ENCODE data around the gene INPP4A.
"Not testable (repeated sequence)": the region's sequence is repeated elsewhere in the genome, so short reads cannot be mapped to it uniquely, and the experiment has no call there.

INPP4A gene

DNA sequence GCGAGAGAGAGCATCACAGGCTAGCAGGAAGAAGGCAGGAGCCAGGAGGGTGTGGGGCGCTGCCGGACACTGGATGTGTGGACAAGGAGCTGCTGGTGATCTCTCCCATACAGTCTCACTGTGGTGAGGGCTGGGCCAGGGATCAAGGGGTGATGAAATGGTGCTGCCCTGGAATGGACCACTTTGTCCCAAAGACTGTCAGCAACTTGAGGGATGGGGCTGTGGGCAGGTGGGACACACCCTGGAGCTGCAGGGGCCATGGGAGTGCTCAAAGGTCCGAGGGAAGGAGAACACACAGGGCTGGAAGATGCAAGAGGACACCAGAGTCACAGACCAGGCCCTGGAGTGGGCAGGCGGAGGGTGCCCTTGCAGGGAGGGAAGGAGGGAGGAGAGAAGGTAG lies 125.7 kb downstream of the INPP4A start:
- no peak for DNase-seq

DNA sequence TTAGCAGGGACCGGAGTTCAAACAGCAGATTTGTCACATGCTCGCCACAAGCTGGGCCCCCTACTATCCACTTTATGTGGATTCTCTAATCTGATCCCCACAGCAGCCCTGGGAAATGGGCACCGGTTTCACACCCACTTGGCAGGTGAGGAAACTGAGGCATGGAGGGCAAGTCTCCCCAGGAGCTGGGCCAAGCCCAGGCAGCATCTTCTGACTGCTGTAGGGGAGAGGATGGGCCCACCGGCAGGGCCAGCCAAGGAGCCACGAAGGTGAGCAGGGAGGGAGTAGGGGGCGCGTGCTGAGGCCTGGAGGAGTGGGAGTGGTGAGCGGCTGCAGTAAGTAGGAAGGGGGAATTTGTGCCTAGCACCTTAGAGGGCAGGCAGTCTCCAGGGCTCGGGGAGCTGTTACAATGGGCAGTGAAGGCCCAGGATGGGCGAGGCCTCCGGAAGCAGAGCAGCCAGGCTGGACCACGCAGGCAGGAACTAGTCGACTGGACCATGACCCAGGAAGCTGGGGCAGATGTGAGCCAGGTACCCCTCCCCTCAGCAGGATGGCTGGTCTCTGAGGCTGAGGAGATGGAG lies 126.6 kb downstream of the INPP4A start:
- DNase-seq: no peak

DNA sequence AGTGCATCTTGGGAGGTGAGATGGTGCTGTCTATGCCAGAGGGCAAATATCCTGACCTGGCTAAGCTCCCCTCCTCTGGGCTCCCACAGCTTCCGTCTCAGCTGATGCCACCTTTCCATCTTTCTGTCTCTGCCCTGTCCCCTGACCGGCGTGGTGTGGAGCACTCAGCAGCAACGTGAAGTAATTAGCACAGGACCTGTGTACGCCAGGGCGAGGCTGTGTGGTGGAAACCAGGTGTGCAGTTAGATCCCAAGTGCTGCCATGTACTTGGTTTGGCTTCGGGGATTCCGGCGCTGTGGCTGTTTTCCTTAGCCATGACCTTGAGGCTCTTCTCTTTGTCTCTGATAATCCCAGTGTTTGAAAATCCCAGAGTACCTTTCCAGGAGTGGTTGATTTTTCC lies 127.1 kb downstream of the INPP4A start:
- no peak for DNase-seq

DNA sequence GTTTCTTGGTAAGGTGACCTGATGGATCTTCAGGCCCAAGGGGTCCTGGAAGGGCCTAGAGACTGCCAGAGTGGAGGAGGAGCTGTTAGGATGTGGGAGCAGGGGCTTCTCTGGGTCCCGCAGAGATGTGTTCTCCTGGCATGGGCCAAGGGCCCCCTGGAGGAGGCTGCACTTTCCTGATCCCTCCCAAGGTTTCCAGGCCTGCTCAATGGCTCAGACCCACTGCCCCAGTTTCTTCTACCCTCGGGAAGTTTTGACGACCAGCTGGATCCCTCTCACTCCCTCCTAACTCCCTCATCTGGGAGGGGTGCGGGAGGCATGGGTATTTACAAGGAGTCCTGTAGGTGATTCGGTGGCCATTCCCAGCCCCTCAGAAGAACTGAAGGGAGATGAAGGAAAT lies 127.6 kb downstream of the INPP4A start:
- no peak for DNase-seq

DNA sequence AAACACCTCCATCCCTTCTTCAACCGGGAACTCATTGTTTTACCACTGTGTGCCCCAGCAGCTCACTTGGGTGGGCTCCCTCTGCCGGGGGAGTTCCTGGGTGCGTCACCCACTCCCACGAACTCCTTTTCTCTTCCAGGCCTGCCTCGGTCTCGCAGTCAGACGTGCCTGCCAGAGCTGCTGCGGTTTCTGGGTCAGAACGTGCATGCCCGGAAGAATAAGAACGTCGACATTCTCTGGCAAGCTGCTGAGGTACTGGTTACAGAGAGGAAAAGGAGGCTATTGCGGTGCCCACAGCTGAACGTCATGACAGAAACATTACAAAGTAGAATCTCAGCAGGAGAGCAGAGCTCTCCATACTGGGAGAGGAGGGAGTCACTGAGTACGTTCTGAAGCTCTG lies 128.0 kb downstream of the INPP4A start:
- no peak for DNase-seq

DNA sequence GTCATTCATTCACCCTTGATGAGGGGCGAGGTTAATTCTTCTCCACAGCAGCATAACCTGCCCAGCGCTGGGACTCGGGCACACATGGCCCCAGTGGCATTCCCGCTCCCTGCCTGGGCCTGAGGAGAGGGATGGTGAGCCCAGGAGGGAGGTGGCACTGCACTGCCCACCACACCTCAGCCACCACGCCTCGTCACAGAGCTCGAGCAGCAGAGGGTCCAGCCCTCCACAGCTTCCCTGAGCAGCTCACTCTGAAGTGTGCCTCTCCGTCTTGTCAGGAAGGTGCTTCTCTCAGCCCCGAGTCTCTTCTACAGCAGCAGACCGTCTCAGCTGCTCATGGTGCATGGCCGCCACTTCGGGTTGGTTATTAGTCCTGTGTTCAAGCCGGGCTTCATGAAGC lies 128.8 kb downstream of the INPP4A start:
- no peak for DNase-seq

DNA sequence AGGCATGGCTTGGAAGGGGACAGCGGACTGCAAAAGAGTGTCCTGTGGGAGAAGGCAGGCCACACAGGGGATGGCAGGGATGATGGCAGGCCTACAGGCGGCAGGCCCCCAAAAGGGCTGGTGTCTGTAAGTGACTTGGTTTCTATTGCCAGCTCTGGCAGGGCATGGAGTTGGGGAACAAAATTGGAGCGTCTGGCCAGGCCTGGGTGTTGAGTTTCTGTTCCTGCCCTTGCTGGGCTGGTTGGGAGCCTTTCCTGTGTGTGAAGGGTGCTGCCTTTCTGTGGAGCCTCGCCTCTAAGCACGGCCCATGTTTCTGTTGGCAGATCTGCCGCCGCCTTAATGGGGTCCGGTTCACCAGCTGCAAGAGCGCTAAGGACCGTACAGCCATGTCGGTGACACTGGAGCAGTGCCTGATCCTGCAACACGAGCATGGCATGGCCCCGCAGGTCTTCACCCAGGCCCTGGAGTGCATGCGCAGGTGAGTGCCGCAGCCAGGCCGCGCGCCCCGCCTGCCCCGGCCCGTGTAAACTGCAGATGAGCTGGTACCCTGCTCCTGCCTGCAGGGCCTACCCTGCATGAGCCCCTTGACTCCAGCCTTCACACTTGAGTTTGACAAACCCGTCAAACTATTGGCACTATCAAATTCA lies 132.1 kb downstream of the INPP4A start:
- DNase-seq: no peak

DNA sequence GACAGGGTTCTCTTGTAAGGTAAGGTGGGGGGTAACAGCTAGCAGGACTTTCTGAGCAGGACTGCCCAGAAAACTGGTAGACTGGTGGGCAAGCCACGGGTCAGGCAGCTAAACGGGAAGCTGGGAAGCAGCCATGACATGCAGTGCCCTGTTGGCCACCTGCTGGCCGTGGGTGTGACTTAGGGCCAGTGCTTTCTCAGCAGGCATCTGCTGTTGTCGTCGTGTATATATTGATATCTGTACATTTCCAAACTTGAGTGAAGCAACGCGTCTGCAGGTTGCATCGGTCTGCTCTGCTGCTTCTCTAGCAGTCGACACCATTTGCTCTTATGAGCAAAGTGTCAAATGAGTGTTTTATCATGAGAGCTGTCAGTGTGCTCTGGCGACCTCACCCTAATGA lies 132.7 kb downstream of the INPP4A start:
- DNase-seq: no peak

DNA sequence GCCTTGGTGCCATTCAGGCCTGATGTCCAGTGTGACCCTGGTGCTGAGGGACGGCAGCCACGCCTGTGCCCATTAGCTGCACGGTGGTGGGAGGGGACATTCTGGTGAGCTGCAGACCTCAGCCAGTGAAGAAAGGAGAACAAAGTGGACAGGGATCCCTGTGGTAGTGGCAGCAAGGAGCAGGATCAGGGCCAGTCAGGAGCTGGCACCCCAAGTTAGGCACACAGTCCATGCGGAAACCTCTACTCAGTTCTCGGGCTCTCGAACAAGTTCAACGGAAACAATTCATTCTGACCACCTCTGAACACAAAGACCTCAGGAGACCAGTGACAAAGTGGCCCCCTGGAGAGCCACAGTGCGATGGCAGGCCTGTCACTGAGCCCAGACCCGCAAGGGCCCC lies 133.6 kb downstream of the INPP4A start:
- no peak for DNase-seq

DNA sequence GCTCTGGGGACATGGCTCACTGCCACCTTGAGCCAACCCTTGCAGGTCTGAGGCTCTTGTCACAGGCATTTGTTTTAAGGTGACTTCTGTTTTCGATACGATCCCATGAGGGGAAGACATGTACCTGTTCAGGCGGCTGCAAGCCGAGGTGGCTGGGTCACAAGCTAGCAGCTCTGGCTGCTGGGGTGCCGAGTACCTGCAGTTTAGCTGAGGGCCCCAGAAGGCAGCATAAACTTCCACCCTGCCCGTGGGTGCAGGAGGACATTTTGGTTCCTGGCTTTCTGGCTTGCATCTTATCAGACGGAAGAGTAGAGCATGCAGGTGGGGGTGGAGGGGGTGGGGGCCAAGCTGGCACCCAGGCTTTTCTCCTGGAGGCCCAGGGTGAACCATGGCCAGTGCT lies 135.3 kb downstream of the INPP4A start:
- no peak for DNase-seq

DNA sequence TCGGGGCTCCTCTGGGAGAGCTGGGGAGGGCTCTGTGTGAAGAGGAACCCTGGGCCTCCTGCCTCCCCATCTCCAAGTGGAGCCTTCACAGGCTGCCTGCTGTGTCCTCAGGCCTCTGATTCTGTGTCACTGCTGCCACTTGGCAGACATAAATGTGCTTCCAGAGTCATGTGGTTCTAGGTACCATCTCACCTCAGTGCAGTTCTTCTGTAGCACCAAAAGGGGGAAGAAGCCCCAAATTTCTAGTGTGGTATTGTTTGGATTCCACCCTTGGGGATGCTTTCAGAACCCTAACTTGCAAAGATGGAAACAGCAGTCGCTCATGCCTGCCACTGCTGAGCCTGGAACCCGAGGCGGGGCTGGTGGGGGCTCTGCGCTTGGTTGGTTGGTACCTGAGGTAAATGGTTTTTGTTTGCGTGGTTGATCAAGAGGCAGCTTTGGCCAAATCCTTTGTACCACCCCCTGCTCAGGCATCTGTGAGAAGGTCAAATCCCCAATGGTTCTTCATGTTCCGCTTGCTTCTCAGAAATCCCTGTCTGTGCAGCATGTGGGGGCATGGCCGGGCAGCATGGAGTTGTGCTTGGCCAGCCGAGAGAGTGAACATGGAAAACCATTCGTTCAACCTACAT lies 136.1 kb downstream of the INPP4A start:
- no peak for DNase-seq

DNA sequence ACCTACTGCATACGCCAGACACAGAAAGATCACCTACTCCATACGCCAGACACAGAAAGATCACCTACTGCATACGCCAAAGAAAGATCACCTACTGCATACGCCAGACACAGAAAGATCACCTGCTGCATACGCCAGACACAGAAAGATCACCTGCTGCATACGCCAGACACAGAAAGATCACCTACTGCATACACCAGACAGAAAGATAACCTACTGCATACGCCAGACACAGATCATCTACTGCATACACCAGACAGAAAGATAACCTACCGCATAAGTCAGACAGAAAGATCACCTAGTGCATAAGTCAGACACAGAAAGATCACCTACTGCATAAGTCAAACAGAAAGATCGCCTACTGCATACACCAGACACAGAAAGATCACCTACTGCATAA lies 137.9 kb downstream of the INPP4A start:
- no peak for DNase-seq

DNA sequence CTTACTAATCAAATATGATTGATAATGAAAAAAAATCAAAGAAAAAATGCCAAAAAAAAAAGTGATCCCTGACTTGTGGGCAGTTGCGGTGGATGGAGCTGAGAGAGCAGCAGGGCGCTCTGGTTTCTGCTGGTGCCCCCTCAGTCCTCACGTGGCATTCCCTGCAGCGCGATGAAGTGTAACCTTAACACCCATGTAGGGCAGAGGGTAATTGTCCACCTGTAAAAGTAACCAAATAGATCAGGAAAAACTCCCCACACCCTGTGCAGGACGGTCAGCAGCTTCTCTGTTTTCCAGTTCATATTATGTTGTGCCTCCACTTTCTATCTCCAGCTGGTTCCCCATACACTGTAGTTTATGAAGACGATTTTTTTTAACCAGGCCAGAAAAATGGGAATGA lies 138.6 kb downstream of the INPP4A start:
- no peak for DNase-seq

DNA sequence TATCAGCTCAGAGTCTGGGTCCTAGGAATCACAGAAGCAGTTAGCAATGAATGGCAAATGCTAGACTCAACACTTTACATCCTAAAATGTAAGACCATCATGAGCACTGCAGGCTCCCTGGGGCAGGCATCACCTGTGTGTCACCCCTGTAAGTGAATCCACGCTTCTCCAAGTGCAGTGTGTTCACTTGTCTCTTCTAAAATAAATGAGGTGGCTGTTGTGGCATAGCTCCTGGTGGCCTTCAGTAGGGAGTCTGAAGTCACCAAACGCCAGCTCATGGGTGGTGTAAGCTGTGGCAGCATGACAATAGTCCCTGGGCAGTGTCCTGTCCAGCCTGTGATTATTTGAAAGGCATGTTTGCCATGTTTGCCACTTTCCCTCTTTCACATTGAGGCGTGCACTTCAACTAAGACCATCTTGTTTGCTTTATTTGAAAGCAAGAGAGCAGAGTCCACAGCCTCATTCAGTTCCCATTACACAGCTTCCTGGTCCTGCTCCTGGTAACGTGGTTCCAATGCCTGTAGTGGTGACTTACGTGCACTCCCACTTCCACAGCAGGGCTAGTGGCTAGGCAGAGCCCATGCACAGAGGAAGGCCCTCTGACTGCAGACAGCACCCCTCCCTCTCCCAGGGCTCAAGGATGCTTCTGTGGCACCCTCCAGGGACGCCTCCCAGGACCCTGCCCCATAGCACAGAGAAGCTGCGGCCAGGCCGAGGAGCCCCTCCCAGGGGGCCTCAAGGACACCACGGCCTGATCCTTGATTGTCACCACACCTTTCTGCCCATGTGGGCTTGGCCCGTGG lies 139.4 kb downstream of the INPP4A start:
- DNase-seq: no peak

DNA sequence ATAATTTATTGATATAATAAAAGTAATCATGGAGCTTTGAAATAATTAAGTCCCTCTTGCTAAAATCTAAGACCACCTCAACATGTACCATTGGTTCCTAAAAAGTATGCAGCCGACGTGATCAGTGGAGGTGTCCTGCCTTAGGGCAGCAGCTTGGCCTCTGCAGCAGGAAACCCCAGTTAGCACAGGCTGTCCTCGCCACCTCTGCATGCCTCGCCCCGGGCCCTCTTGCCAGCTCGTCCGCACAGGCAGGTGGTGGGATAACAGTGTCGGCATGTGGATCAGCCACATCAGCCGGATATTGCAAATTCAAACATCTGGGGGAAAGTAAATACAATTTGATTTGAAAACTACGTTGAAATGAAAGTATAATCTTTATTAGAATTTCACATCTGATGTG lies 140.7 kb downstream of the INPP4A start:
- DNase-seq: no peak

DNA sequence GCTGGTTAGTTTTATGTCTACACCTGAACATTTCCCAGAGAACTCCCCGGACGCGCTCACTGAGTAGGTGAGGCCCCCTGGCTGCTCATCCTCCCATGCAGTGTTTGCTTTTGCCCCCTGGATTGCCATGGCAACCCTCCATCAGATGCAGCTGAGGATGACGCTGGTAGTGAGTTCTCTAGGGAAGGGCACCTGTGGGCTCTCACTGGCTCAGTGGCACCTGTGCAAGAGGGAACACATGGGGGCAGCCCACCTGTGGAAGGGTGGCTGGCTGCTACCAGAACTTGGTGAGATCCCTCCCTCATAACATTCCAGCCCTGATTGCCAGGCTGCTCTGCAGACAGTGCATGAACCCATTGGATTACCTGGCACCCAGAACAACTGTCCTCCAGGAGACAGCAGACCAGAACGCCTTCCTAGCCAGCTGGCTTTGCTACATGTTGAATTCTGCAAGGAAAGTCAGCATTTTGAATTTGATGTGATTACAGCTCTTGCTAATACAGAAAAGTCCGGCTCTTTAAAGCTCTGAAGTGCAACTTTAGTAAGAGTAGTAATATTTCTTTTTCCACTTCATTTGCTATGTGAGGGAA lies 142.0 kb downstream of the INPP4A start:
- no peak for DNase-seq

DNA sequence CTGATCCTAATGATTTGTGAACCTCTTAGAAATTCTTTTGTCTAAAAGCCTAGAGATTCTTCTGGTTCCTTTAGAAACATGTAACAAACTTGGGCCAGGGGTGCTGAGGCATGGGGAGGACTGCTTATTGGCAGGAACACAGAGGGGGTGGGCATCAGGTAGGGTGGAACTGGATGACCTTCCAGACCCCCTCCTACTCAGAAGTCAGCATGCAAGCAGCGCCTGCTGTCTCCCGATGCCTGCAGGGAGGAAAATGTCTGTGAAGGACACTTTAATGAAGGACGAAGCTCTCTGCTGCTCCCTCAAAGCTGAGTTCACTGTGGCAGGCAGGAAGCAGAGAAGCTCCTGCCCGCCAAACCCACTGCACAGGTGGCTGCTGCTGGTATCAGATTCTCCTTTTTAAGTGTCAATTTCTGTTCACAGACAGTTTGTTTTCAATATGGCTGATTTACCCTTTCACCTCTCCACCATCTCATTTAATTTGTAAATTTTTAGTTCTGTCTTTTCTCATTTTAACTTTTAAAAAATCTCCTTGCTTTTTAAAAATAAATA lies 144.3 kb downstream of the INPP4A start:
- DNase-seq: no peak

DNA sequence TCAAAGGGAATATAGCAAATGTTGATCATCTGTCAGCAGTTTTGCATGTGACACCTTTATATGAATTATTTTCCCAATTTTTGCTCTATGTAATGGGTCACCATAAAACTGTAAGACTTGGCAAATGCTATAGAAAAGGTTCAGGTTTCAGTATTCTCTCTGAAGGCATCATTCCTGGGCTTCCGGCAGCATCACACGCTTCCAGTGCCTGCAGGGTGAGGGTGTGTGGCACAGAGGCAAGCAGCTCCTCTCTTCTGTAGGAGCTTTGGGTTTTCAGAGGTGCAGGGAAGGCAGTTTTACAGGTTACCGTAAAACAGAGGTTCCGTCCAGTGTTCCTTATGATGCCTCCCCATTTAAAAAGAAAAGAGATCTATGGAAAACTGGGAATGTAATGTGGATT lies 144.8 kb downstream of the INPP4A start:
- DNase-seq: no peak

DNA sequence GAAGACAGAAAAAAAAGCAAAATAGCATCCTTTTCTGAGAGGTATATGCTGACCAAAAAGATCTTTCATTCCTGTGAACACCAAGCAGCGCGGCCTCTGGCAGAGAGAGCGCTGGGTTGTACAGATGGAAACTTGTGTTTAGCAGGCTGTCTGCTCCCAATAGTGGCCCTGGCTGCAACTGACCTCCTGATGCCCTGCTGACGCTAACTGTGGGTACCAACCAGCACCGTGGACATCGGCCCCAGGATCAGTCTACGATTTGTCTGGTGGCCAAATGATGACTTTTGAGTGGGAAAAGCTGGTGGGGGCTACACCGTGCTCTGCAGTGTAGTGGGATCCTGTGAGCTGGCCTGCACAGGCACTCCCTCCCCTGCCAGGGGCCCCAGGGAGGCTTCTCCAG lies 147.9 kb downstream of the INPP4A start:
- DNase-seq: no peak

DNA sequence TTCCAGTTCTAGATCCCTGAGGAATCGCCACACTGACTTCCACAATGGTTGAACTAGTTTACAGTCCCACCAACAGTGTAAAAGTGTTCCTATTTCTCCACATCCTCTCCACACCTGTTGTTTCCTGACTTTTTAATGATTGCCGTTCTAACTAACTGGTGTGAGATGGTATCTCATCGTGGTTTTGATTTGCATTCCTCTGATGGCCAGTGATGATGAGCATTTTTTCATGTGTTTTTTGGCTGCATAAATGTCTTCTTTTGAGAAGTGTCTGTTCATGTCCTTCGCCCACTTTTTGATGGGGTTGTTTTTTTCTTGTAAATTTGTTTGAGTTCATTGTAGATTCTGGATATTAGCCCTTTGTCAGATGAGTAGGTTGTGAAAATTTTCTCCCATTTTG lies 150.0 kb downstream of the INPP4A start:
- DNase-seq: not testable (repeated sequence)

DNA sequence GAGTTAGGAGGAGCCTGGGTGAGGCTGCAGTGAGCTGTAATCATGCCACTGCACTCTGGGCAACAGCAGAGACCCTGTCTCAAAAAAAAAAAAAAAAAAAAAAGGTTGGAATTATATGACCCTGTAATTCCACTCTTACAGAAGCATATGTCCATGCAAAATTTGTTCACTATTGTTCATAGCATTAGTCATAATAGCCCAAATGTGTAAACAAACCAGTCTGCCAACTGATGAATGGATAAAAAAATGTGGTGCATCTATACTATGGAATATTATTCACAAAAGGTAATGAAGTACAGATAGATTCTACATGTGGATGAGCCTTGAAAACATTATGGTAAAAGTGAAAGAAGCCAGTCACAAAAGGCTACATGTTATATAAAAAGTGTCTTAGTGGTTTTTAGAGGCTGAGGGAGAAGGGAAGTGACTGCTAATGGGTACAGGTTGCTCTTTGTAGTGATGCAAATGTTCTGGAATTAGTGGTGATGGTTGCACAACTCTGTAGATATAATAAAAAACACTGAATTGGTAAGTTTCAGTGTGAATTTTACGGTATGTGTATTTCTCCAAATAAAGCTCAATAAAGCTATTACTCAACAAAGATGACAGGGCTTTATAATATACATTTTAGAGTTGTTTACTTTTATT lies 154.2 kb downstream of the INPP4A start:
- DNase-seq: no peak

DNA sequence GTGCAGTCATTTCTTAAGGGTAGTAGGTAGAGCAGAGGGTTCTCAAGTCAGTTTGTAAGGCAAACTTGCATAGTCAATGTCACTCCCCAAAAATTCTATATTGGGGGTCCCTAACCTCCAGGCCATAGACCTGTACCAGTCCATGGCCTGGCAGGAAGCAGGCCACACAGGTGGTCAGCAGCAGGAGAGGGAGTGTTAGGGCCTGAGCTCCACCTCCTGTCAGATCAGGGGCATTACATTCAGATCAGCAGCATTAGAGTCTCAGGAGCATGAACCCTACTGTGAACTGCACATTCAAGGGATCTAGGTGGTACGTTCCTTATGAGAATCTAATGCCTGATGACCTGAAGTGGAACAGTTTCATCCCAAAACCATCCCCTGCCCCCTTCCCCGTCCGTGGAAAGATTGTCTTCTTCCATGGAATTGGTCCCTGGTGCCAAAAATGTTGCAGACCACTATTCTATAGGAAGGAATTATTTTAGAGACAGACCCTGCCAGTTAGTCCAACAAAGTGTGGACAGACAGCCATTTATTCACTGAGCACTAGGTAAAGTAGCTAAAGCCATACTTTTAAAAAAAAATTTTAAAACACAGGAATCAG lies 157.0 kb downstream of the INPP4A start:
- DNase-seq: no peak

All from T1000 (cell line).